ENCODE results near the gene PTTG1IP. TPM values are rescaled to one million over a fixed set of nuclear protein-coding genes. Genes with fewer than 3 reads are reported as not detected.

Gene PTTG1IP
- total RNA-seq, 4 donors from 2014 or later: 157 to 552 (median 288) TPM

GRCh38 chr21:44857127-44857892 is 16.2 kb downstream of the PTTG1IP start:
- Histone ChIP-seq H3K27ac (no peak overlapping the region), H3K36me3 (peaks cover 0 to 24% (median 11%) of the 10 kb centered on the region in 4 donors), H3K4me1 (peaks cover 0 to 19% (median 14%) of the 10 kb centered on the region in 4 donors), H3K27me3 (no peaks in the 10 kb centered on the region), H3K4me3 (no peak overlapping the region), H3K9me3 (no peaks in the 10 kb centered on the region)
- intact Hi-C loops (cut with DNase I; ENCODE audit: low total_unique reads) (no loop called here), in situ Hi-C loops (cut with MboI; ENCODE audit: low pct_ligation_motif_present in 1 of 4, low pct_unique_long_range_greater_than_20kb in 1 of 4, low sequenced_read_pairs in 3 of 4) (no loop called here)
- 91 to 96% methylated on average over 7 to 16 of the region's 16 CpGs for WGBS, 2 donors (ENCODE audit: low coverage in 1 of 2)
- TF ChIP-seq EP300 (IDR thresholded peaks at IDR 0.05; ENCODE audit: low read depth) (no peak), CTCF (IDR thresholded peaks at IDR 0.05) (no peak)
- DNase-seq: no peak

- 93% methylated on average over 9 to 17 of the region's 17 CpGs for WGBS, 2 donors (ENCODE audit: low coverage in 1 of 2)
- Histone ChIP-seq H3K4me1 (peaks cover 0 to 25% (median 17%) of the 10 kb centered on the region in 4 donors), H3K27ac (no peak overlapping the region), H3K27me3 (no peaks in the 10 kb centered on the region), H3K4me3 (no peak overlapping the region), H3K9me3 (no peaks in the 10 kb centered on the region), H3K36me3 (peaks cover 0 to 27% (median 11%) of the 10 kb centered on the region in 4 donors)
- in situ Hi-C loops (cut with MboI; ENCODE audit: low pct_ligation_motif_present in 1 of 4, low pct_unique_long_range_greater_than_20kb in 1 of 4, low sequenced_read_pairs in 3 of 4): no loop called here
- no peak for DNase-seq
- TF ChIP-seq CTCF (IDR thresholded peaks at IDR 0.05) (no peak), EP300 (IDR thresholded peaks at IDR 0.05; ENCODE audit: low read depth) (no peak), POLR2A (IDR thresholded peaks at IDR 0.05) (no peak), POLR2AphosphoS5 (IDR thresholded peaks at IDR 0.05) (no peak)
- intact Hi-C loops (cut with DNase I; ENCODE audit: low total_unique reads): no loop called here
Observed at GRCh38 chr21:44856131-44856530, 17.4 kb downstream of the PTTG1IP start.

- no peak for DNase-seq
- WGBS, 2 donors (ENCODE audit: low coverage in 1 of 2): 60 to 94% methylated on average over 1 to 14 of the region's 14 CpGs
- no peaks in the 10 kb centered on the region for H3K9me3 ChIP-seq
- no peaks in the 10 kb centered on the region for H3K27me3 ChIP-seq
- H3K4me1 ChIP-seq: peaks cover 0 to 31% (median 20%) of the 10 kb centered on the region in 4 donors
- H3K4me3 ChIP-seq: no peak overlapping the region
- no peak overlapping the region for H3K27ac ChIP-seq
- H3K36me3 ChIP-seq: peaks cover 0 to 33% (median 14%) of the 10 kb centered on the region in 4 donors
- TF ChIP-seq CTCF (IDR thresholded peaks at IDR 0.05) (no peak), POLR2AphosphoS5 (IDR thresholded peaks at IDR 0.05) (no peak), EP300 (IDR thresholded peaks at IDR 0.05; ENCODE audit: low read depth) (no peak), POLR2A (IDR thresholded peaks at IDR 0.05) (no peak)
- in situ Hi-C loops (cut with MboI; ENCODE audit: low pct_ligation_motif_present in 1 of 4, low pct_unique_long_range_greater_than_20kb in 1 of 4, low sequenced_read_pairs in 3 of 4): no loop called here
- intact Hi-C loops (cut with DNase I; ENCODE audit: low total_unique reads): no loop called here
Observed at GRCh38 chr21:44855572-44855971, 17.9 kb downstream of the PTTG1IP start.

GRCh38 chr21:44854664-44855446 is 18.6 kb downstream of the PTTG1IP start:
- in situ Hi-C loops (cut with MboI; ENCODE audit: low pct_ligation_motif_present in 1 of 4, low pct_unique_long_range_greater_than_20kb in 1 of 4, low sequenced_read_pairs in 3 of 4): no loop called here
- H3K9me3 ChIP-seq: no peaks in the 10 kb centered on the region
- DNase-seq: no peak
- no peak for TF ChIP-seq CTCF (IDR thresholded peaks at IDR 0.05)
- no peak for TF ChIP-seq POLR2AphosphoS5 (IDR thresholded peaks at IDR 0.05)
- no peaks in the 10 kb centered on the region for H3K27me3 ChIP-seq
- WGBS, 2 donors (ENCODE audit: low coverage in 1 of 2): 83 to 90% methylated on average over 1 to 31 of the region's 31 CpGs
- H3K27ac ChIP-seq: no peak overlapping the region
- H3K4me3 ChIP-seq: no peak overlapping the region
- peaks cover 0 to 38% (median 26%) of the 10 kb centered on the region in 4 donors for H3K4me1 ChIP-seq
- intact Hi-C loops (cut with DNase I; ENCODE audit: low total_unique reads): no loop called here
- peaks cover 0 to 34% (median 17%) of the 10 kb centered on the region in 4 donors for H3K36me3 ChIP-seq

Measured in transverse colon (tissue), 4 donors.